ENCODE measurements around the gene PTPRG.

Gene PTPRG

GRCh38 chr3:62300617-62301016 is 739.2 kb downstream of the PTPRG start:
- no peak for DNase-seq

- DNase-seq: no peak
These were observed 750.8 kb downstream of the PTPRG start for GRCh38 chr3:62312201-62312600.

- no peak for DNase-seq
These were observed 755.2 kb downstream of the PTPRG start for GRCh38 chr3:62316525-62316924.

- peak in 1 of 14 donors; percentile 20 for DNase-seq
These were observed 757.0 kb downstream of the PTPRG start for GRCh38 chr3:62318365-62318751.

- peak; percentile 11 to 88 (median 76) for DNase-seq
These were observed 757.6 kb downstream of the PTPRG start for GRCh38 chr3:62318752-62319569.

GRCh38 chr3:62319570-62320243 is 758.3 kb downstream of the PTPRG start:
- peak in 1 of 14 donors; percentile 7 for DNase-seq

- no peak for DNase-seq
These were observed 761.9 kb downstream of the PTPRG start for GRCh38 chr3:62323241-62323640.

- no peak for DNase-seq
These were observed 764.5 kb downstream of the PTPRG start for GRCh38 chr3:62325896-62326295.

GRCh38 chr3:62329971-62330370 is 768.6 kb downstream of the PTPRG start:
- peak in 1 of 14 donors; percentile 47 for DNase-seq

- no peak for DNase-seq
These were observed 770.6 kb downstream of the PTPRG start for GRCh38 chr3:62332017-62332416.

- peak in 2 of 14 donors; percentile 0 to 4 for DNase-seq
These were observed 771.5 kb downstream of the PTPRG start for GRCh38 chr3:62332835-62333244.

GRCh38 chr3:62335196-62335595 is 773.8 kb downstream of the PTPRG start:
- DNase-seq: no peak

GRCh38 chr3:62343755-62344154 is 782.4 kb downstream of the PTPRG start:
- no peak for DNase-seq
